Measurements from ENCODE around the gene BMPER.

BMPER gene

GRCh38 chr7:33903791-33904680 is 1.3 kb upstream of the BMPER start:
- no peak for TF ChIP-seq ZNF8 (CRISPR knock-in tag; IDR thresholded peaks at IDR 0.05)
- no peak for TF ChIP-seq CREB5 (CRISPR knock-in tag; IDR thresholded peaks at IDR 0.05; ENCODE audit: low read depth)
- TF ChIP-seq PATZ1 (CRISPR knock-in tag; IDR thresholded peaks at IDR 0.05; ENCODE audit: borderline replicate concordance), result peak; percentile 70; the same call in 1 of the 2 replicates
- ATAC-seq, result peak; percentile 72

DNA sequence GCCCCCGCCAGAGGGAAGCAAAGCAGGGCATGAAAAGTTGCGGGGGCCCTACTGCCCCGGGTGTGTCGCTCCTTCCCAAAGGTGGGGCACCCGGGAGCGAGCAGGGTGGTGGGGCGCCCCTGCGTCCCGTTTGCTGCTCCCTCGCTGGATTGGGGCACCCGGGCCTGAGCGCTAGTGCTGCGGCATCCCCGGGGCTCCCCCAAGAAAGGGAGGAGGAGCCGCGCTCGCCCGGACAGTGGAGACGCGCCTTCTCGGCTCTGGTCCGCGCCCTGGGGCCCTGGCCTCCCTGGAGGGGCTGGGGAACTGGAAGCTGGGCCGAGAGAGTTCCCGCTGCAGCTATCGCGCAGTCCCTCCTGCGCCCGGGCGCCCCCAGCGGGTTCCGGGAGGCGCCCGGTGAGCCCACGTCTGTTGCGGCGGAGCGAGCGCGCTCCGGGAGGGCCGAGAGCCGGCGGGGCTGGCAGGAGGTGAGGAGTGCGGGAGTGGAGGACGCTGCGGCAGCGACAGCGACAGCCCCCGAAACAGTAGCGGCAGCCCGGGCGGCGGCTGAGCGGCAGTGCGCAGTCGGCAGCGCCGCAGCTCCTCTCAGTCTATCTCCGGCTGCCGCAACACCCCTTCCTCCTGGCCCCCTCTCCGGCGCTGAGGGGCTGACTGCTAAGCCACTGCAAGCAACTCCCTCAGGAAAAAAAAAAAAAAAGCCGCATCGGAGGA is 504 bp upstream of the BMPER start:
- peak; percentile 83 for ATAC-seq
- TF ChIP-seq GLIS3 (CRISPR knock-in tag; IDR thresholded peaks at IDR 0.05), result no peak
- no peak for TF ChIP-seq BACH2 (CRISPR knock-in tag; IDR thresholded peaks at IDR 0.05; ENCODE audit: borderline replicate concordance)
- no peak for TF ChIP-seq ZNF8 (CRISPR knock-in tag; IDR thresholded peaks at IDR 0.05)
- TF ChIP-seq OSR1 (CRISPR knock-in tag; IDR thresholded peaks at IDR 0.05), result no peak
- TF ChIP-seq TOX (CRISPR knock-in tag; IDR thresholded peaks at IDR 0.05; ENCODE audit: borderline replicate concordance), result no peak
- no peak for TF ChIP-seq ZNF70 (CRISPR knock-in tag; IDR thresholded peaks at IDR 0.05)
- TF ChIP-seq PATZ1 (CRISPR knock-in tag; IDR thresholded peaks at IDR 0.05; ENCODE audit: borderline replicate concordance), result peak; percentile 65; the same call in 1 of the 2 replicates
- TF ChIP-seq ESRRG (CRISPR knock-in tag; IDR thresholded peaks at IDR 0.05), result no peak
- TF ChIP-seq RARB (CRISPR knock-in tag; IDR thresholded peaks at IDR 0.05), result no peak
- TF ChIP-seq ZFP3 (CRISPR knock-in tag; IDR thresholded peaks at IDR 0.05), result 0 out of 2 replicates have a peak, but pooled peaks have one; percentile 58
- no peak for TF ChIP-seq ISL1 (CRISPR knock-in tag; IDR thresholded peaks at IDR 0.05)
- no peak for TF ChIP-seq ZC3H10 (CRISPR knock-in tag; IDR thresholded peaks at IDR 0.05)
- no peak for TF ChIP-seq ZNF565 (CRISPR knock-in tag; conservative IDR thresholded peaks at IDR 0.05; ENCODE audit: low read depth)
- no peak for TF ChIP-seq TSHZ2 (CRISPR knock-in tag; IDR thresholded peaks at IDR 0.05)

- ATAC-seq, result no peak
- no peak for TF ChIP-seq PATZ1 (CRISPR knock-in tag; IDR thresholded peaks at IDR 0.05; ENCODE audit: borderline replicate concordance)
- no peak for TF ChIP-seq ZNF565 (CRISPR knock-in tag; conservative IDR thresholded peaks at IDR 0.05; ENCODE audit: low read depth)
- TF ChIP-seq TSHZ2 (CRISPR knock-in tag; IDR thresholded peaks at IDR 0.05), result no peak
- no peak for TF ChIP-seq SNAI2 (CRISPR knock-in tag; IDR thresholded peaks at IDR 0.05)
- TF ChIP-seq OSR1 (CRISPR knock-in tag; IDR thresholded peaks at IDR 0.05), result no peak
- no peak for TF ChIP-seq ZFP30 (CRISPR knock-in tag; IDR thresholded peaks at IDR 0.05)
- TF ChIP-seq ZFP3 (CRISPR knock-in tag; IDR thresholded peaks at IDR 0.05), result no peak
- TF ChIP-seq ESRRG (CRISPR knock-in tag; IDR thresholded peaks at IDR 0.05), result no peak
- no peak for TF ChIP-seq CSDC2 (CRISPR knock-in tag; IDR thresholded peaks at IDR 0.05)
- TF ChIP-seq, protein P1, sequence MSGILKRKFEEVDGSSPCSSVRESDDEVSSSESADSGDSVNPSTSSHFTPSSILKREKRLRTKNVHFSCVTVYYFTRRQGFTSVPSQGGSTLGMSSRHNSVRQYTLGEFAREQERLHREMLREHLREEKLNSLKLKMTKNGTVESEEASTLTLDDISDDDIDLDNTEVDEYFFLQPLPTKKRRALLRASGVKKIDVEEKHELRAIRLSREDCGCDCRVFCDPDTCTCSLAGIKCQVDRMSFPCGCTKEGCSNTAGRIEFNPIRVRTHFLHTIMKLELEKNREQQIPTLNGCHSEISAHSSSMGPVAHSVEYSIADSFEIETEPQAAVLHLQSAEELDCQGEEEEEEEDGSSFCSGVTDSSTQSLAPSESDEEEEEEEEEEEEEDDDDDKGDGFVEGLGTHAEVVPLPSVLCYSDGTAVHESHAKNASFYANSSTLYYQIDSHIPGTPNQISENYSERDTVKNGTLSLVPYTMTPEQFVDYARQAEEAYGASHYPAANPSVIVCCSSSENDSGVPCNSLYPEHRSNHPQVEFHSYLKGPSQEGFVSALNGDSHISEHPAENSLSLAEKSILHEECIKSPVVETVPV (CRISPR knock-in tag; IDR thresholded peaks at IDR 0.05), result no peak
- TF ChIP-seq ARNTL (CRISPR knock-in tag; IDR thresholded peaks at IDR 0.05; ENCODE audit: borderline replicate concordance, low read depth), result no peak
- TF ChIP-seq BACH2 (CRISPR knock-in tag; IDR thresholded peaks at IDR 0.05; ENCODE audit: borderline replicate concordance), result no peak
- no peak for TF ChIP-seq TCF4 (CRISPR knock-in tag; IDR thresholded peaks at IDR 0.05; ENCODE audit: borderline replicate concordance)
These were observed 1.4 kb downstream of the BMPER start for GRCh38 chr7:33906697-33907096.

All from SK-N-SH treated with all-trans-retinoic acid at 6 μM for 48 hours (cell line).